Fibroblast of villous mesenchyme (primary cell): ENCODE data around the gene ARID1B. TPM values are rescaled to one million over a fixed set of nuclear protein-coding genes. Genes with fewer than 3 reads are reported as not detected.

Experiments
- DNase-seq: peaks from one replicate; pipeline ENCODE4 v3.0.0-alpha.2; 2010; ENCODE audit warnings: low read depth
- H3K4me3 ChIP-seq: 2 replicates; pipeline ENCODE4 v1.5.1; 2011; ENCODE audit warnings: low read depth, mild to moderate bottlenecking, low read length
- total RNA-seq: library from RNA; depleted of rRNA; stranded (reverse); fragments of >200 nt; gene quantifications from 2 replicates; pipeline ENCODE4 v1.2.3, GENCODE V29; 2012
- TF ChIP-seq, protein P1 (sequence below): IDR thresholded peaks from 2 replicates; pipeline ENCODE4 v1.5.1; 2012; ENCODE audit warnings: low read depth, mild to moderate bottlenecking, low read length; ENCODE audit not compliant: insufficient read depth

The ARID1B gene
- total RNA-seq, 1 donor = 41.0 TPM

DNA sequence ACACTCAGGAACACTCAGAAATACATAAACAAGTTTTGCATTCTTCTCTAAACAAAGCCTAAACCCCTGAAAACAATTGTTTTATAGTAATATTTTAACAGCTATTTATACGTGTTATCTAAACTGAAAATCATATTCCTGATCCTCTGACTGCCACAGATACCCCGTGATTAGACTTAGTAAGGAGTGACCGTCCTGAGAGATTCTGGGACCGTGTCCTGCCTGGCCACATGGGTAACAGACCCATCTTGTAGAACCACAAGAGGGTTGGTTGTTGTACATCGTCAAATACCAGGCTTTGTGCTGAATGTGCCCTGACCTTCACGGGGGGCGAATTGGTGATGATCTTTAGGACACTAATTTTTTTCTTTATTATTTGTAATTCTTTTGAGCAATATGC is 331.7 kb downstream of the ARID1B start:
- H3K4me3 ChIP-seq = no peak overlapping the region
- DNase-seq = no peak
- TF ChIP-seq, protein P1, sequence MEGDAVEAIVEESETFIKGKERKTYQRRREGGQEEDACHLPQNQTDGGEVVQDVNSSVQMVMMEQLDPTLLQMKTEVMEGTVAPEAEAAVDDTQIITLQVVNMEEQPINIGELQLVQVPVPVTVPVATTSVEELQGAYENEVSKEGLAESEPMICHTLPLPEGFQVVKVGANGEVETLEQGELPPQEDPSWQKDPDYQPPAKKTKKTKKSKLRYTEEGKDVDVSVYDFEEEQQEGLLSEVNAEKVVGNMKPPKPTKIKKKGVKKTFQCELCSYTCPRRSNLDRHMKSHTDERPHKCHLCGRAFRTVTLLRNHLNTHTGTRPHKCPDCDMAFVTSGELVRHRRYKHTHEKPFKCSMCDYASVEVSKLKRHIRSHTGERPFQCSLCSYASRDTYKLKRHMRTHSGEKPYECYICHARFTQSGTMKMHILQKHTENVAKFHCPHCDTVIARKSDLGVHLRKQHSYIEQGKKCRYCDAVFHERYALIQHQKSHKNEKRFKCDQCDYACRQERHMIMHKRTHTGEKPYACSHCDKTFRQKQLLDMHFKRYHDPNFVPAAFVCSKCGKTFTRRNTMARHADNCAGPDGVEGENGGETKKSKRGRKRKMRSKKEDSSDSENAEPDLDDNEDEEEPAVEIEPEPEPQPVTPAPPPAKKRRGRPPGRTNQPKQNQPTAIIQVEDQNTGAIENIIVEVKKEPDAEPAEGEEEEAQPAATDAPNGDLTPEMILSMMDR = no peak

DNA sequence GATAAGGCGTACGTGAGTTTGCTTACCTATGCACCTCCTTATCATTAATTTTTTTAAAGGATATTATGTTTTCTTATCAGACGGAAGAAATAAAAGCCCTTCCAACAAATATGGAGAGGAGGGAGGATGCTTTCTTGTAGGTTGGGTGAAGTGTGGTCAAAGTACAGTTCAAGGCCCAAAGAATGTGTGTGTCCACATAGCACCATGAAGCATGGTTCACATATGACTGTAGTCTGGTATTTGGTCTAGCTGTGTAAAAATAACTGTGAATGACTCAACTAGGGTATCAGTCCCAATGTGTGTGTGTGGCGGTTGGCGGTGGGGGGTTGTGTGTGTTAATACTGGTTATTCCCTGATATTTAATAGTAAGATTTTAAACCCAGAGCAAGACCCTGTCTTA is 333.4 kb downstream of the ARID1B start:
- no peak overlapping the region for H3K4me3 ChIP-seq
- DNase-seq = no peak
- TF ChIP-seq, protein P1 = no peak

GRCh38 chr6:157113389-157113788 is 336.2 kb downstream of the ARID1B start:
- TF ChIP-seq, protein P1 = no peak
- no peak for DNase-seq
- H3K4me3 ChIP-seq = no peak overlapping the region

DNA sequence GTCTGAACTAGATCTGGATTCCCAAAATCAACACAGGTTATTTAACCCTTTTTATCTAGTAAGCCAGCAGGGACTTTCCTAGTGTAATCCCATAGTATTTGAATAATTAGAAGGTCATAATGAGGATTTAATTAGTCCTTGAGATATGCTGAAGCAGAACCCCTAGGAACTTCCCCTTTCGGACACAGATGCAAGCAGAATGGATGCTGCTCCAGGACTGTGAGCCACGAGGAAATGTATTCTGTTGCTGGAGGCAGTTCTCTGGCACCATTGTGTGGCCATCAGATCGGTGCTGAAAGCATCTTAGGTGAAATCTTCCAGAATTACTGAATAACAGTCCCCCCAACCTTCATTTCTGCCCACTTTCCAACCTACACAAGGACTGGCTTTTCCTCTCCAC is 339.2 kb downstream of the ARID1B start:
- TF ChIP-seq, protein P1 = no peak
- no peak for DNase-seq
- no peak overlapping the region for H3K4me3 ChIP-seq

GRCh38 chr6:157117431-157118095 is 340.4 kb downstream of the ARID1B start:
- TF ChIP-seq, protein P1 = no peak
- H3K4me3 ChIP-seq = no peak overlapping the region
- no peak for DNase-seq

- DNase-seq = no peak
- H3K4me3 ChIP-seq = no peak overlapping the region
- TF ChIP-seq, protein P1 = no peak
Measured at GRCh38 chr6:157119502-157120027, 342.4 kb downstream of the ARID1B start.
